ENCODE results near the gene BAX.

DNA sequence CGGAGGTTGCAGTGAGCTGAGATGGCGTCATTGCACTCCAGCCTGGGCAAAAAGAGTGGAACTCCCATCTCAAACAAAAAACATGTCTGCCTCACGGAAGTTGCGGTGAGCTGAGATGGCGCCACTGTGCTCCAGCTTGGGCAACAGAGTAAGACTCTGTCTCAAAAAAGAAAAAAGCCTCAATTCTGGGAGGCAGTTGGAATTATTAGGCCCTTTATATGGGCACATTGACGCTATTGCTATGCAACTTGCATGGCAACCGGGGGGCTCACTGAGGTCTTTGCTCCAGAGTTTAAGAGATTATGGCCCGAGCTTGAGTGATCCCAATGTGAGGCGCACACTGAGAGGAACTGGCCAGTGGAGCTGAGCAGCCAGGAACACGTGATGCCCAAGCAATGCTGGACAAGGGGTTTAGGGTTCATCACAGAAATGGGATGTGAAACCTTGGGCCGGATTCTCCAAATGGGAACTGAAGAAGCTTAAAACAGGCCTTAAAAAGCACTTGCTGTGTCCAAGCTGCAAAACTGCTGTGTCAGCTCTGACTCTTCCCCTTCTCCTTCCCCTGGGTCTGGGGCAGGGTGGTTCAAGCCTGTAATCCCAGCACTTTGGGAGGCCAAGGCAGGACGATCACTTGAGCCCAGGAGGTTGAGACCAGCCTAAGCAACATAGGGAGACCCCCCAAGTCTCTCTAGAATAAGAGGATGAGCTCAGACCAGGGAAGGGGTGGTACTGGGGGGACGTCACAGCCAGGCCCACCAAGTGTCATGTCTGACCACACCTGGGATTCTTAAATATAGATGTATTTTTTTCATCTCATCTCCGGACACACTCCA lies 12.9 kb downstream of the BAX start:
- TF ChIP-seq, protein P1, sequence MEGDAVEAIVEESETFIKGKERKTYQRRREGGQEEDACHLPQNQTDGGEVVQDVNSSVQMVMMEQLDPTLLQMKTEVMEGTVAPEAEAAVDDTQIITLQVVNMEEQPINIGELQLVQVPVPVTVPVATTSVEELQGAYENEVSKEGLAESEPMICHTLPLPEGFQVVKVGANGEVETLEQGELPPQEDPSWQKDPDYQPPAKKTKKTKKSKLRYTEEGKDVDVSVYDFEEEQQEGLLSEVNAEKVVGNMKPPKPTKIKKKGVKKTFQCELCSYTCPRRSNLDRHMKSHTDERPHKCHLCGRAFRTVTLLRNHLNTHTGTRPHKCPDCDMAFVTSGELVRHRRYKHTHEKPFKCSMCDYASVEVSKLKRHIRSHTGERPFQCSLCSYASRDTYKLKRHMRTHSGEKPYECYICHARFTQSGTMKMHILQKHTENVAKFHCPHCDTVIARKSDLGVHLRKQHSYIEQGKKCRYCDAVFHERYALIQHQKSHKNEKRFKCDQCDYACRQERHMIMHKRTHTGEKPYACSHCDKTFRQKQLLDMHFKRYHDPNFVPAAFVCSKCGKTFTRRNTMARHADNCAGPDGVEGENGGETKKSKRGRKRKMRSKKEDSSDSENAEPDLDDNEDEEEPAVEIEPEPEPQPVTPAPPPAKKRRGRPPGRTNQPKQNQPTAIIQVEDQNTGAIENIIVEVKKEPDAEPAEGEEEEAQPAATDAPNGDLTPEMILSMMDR (IDR thresholded peaks at IDR 0.05; ENCODE audit: insufficient read depth, low read depth, low read length): no peak
- no peak for TF ChIP-seq EZH2 (IDR thresholded peaks at IDR 0.05; ENCODE audit: insufficient read depth, low read length)

Data from astrocyte (in vitro differentiated cells and primary cell).